ENCODE measurements around the gene RAD51B. TPM values are rescaled to one million over a fixed set of nuclear protein-coding genes. Genes with fewer than 3 reads are reported as not detected.

Gene RAD51B
- total RNA-seq, 3 donors from 2014 or later, result 10.6 to 77.6 (median 33.8) TPM

GRCh38 chr14:68390741-68391140, 571.2 kb downstream of the RAD51B start:
- intact Hi-C loops (cut with DNase I; ENCODE audit: low total_unique reads), result no loop called here
- H3K4me1 ChIP-seq, result peaks cover 10 to 43% of the 10 kb centered on the region in 2 donors
- peak overlapping the region; percentile 70 to 93 for H3K27ac ChIP-seq
- no peak for DNase-seq (ENCODE audit: low spot score in 2 of 2)
- TF ChIP-seq POLR2A (IDR thresholded peaks at IDR 0.05) (no peak), POLR2AphosphoS5 (IDR thresholded peaks at IDR 0.05) (no peak), CTCF (IDR thresholded peaks at IDR 0.05) (no peak)
- no peaks in the 10 kb centered on the region for H3K9me3 ChIP-seq
- no peaks in the 10 kb centered on the region for H3K36me3 ChIP-seq
- no peaks in the 10 kb centered on the region for H3K27me3 ChIP-seq
- H3K4me3 ChIP-seq, result no peak overlapping the region

GRCh38 chr14:68391311-68392014, 571.9 kb downstream of the RAD51B start:
- TF ChIP-seq POLR2AphosphoS5 (IDR thresholded peaks at IDR 0.05) (peak in 1 of 3 donors; percentile 38), POLR2A (IDR thresholded peaks at IDR 0.05) (no peak)
- intact Hi-C loops (cut with DNase I; ENCODE audit: low total_unique reads), result no loop called here
- Histone ChIP-seq H3K27ac (peak overlapping the region; percentile 93 to 94), H3K4me1 (peaks cover 10 to 50% of the 10 kb centered on the region in 2 donors), H3K4me3 (no peak overlapping the region), H3K27me3 (no peaks in the 10 kb centered on the region), H3K36me3 (no peaks in the 10 kb centered on the region), H3K9me3 (no peaks in the 10 kb centered on the region)
- DNase-seq (ENCODE audit: low spot score in 2 of 2), result peak in 1 of 2 donors; percentile 77

GRCh38 chr14:68392393-68393141, 573.0 kb downstream of the RAD51B start:
- peak in 1 of 2 donors; percentile 52 for DNase-seq (ENCODE audit: low spot score in 2 of 2)
- H3K4me1 ChIP-seq, result peaks cover 10 to 53% of the 10 kb centered on the region in 2 donors
- H3K27me3 ChIP-seq, result no peaks in the 10 kb centered on the region
- TF ChIP-seq CTCF (IDR thresholded peaks at IDR 0.05), result peak in 1 of 3 donors; percentile 6
- TF ChIP-seq POLR2A (IDR thresholded peaks at IDR 0.05), result no peak
- TF ChIP-seq POLR2AphosphoS5 (IDR thresholded peaks at IDR 0.05), result peak in 2 of 3 donors; percentile 43 to 58
- no peaks in the 10 kb centered on the region for H3K9me3 ChIP-seq
- H3K4me3 ChIP-seq, result no peak overlapping the region
- peak overlapping the region; percentile 93 to 94 for H3K27ac ChIP-seq
- H3K36me3 ChIP-seq, result no peaks in the 10 kb centered on the region
- intact Hi-C loops (cut with DNase I; ENCODE audit: low total_unique reads), result no loop called here

- no peaks in the 10 kb centered on the region for H3K9me3 ChIP-seq
- peaks cover 16 to 59% of the 10 kb centered on the region in 2 donors for H3K4me1 ChIP-seq
- H3K36me3 ChIP-seq, result no peaks in the 10 kb centered on the region
- H3K27me3 ChIP-seq, result no peaks in the 10 kb centered on the region
- intact Hi-C loops (cut with DNase I; ENCODE audit: low total_unique reads), result no loop called here
- H3K4me3 ChIP-seq, result no peak overlapping the region
- DNase-seq (ENCODE audit: low spot score in 2 of 2), result no peak
- peak overlapping the region; percentile 93 to 94 for H3K27ac ChIP-seq
- TF ChIP-seq POLR2AphosphoS5 (IDR thresholded peaks at IDR 0.05) (no peak), POLR2A (IDR thresholded peaks at IDR 0.05) (no peak), CTCF (IDR thresholded peaks at IDR 0.05) (no peak)
Observed at GRCh38 chr14:68393259-68393658, 573.7 kb downstream of the RAD51B start.

- Histone ChIP-seq H3K27ac (peak overlapping the region; percentile 93 to 94), H3K27me3 (no peaks in the 10 kb centered on the region), H3K9me3 (no peaks in the 10 kb centered on the region), H3K4me1 (peaks cover 18 to 59% of the 10 kb centered on the region in 2 donors), H3K36me3 (no peaks in the 10 kb centered on the region), H3K4me3 (no peak overlapping the region)
- TF ChIP-seq POLR2AphosphoS5 (IDR thresholded peaks at IDR 0.05), result no peak
- no peak for TF ChIP-seq POLR2A (IDR thresholded peaks at IDR 0.05)
- no peak for TF ChIP-seq CTCF (IDR thresholded peaks at IDR 0.05)
- intact Hi-C loops (cut with DNase I; ENCODE audit: low total_unique reads), result no loop called here
- no peak for DNase-seq (ENCODE audit: low spot score in 2 of 2)
Observed at GRCh38 chr14:68394118-68394763, 574.7 kb downstream of the RAD51B start.
